MM.1S (cell line): Measurements from ENCODE around the gene RBM23.

Experiments
- EZH2 ChIP-seq: fragments of 300-600 bp; sonication (generic); optimal IDR thresholded peaks from 2 replicates; pipeline ENCODE3; 2017; ENCODE audit warnings: low read depth, mild to moderate bottlenecking, antibody characterized with exemption, low read length, mixed read lengths
- EZH2phosphoT487 ChIP-seq: fragments of 300-600 bp; sonication (generic); IDR thresholded peaks from 2 replicates; pipeline ENCODE4 v1.6.1; 2018; ENCODE audit warnings: antibody characterized with exemption, low read length
- TF ChIP-seq, protein P1 (sequence below): fragments of 300-600 bp; sonication (generic); IDR thresholded peaks from 2 replicates; pipeline ENCODE4 v1.5.1; 2016; ENCODE audit warnings: antibody characterized with exemption, low read length, mixed read lengths

GRCh38 chr14:22844221-22845102 is 74.5 kb downstream of the RBM23 start:
- TF ChIP-seq, protein P1, sequence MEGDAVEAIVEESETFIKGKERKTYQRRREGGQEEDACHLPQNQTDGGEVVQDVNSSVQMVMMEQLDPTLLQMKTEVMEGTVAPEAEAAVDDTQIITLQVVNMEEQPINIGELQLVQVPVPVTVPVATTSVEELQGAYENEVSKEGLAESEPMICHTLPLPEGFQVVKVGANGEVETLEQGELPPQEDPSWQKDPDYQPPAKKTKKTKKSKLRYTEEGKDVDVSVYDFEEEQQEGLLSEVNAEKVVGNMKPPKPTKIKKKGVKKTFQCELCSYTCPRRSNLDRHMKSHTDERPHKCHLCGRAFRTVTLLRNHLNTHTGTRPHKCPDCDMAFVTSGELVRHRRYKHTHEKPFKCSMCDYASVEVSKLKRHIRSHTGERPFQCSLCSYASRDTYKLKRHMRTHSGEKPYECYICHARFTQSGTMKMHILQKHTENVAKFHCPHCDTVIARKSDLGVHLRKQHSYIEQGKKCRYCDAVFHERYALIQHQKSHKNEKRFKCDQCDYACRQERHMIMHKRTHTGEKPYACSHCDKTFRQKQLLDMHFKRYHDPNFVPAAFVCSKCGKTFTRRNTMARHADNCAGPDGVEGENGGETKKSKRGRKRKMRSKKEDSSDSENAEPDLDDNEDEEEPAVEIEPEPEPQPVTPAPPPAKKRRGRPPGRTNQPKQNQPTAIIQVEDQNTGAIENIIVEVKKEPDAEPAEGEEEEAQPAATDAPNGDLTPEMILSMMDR: no peak
- no peak for TF ChIP-seq EZH2
- TF ChIP-seq EZH2phosphoT487: no peak
